HUES64 (cell line): Measurements from ENCODE around the gene HSCB.
"Not testable (repeated sequence)": the region's sequence is repeated elsewhere in the genome, so short reads cannot be mapped to it uniquely, and the experiment has no call there.

Experiments used
- H3K27ac ChIP-seq: 2 replicates; pipeline ENCODE4 v1.7.0; 2013; ENCODE audit warnings: low read depth, low read length, inconsistent platforms
- H3K27me3 ChIP-seq: 2 replicates; pipeline ENCODE4 v1.6.1; 2013; ENCODE audit warnings: mild to moderate bottlenecking, low read length; ENCODE audit not compliant: insufficient read depth
- H3K36me3 ChIP-seq: 2 replicates; pipeline ENCODE4 v1.6.1; 2013; ENCODE audit warnings: mild to moderate bottlenecking, low read length; ENCODE audit not compliant: insufficient read depth
- H3K4me1 ChIP-seq: 2 replicates; pipeline ENCODE4 v1.6.1; 2013; ENCODE audit warnings: mild to moderate bottlenecking, low read length, moderate library complexity; ENCODE audit not compliant: insufficient read depth
- H3K4me3 ChIP-seq: 2 replicates; pipeline ENCODE4 v1.5.1; 2013; ENCODE audit warnings: mild to moderate bottlenecking, low read length, moderate library complexity
- H3K9ac ChIP-seq: 2 replicates; pipeline ENCODE4 v1.6.1; 2013; ENCODE audit warnings: mild to moderate bottlenecking, low read depth, low read length
- H3K9me3 ChIP-seq: 2 replicates; pipeline ENCODE4 v1.6.1; 2013; ENCODE audit warnings: low read depth, low read length; ENCODE audit not compliant: insufficient read depth
- WGBS: fragments of 150-250, 120-280 bp; methylation state at CpG from one replicate; pipeline ENCODE4 v1.1.7; 2013; ENCODE audit warnings: missing lambda C conversion rate; 5-methylcytosine and 5-hydroxymethylcytosine counted together

HSCB gene

GRCh38 chr22:28715611-28716010 is 26.2 kb upstream of the HSCB start:
- Histone ChIP-seq H3K27me3 (no peaks in the 10 kb centered on the region), H3K27ac (no peak overlapping the region)

GRCh38 chr22:28716686-28717085 is 25.2 kb upstream of the HSCB start:
- Histone ChIP-seq H3K27ac (no peak overlapping the region), H3K9me3 (no peaks in the 10 kb centered on the region), H3K27me3 (no peaks in the 10 kb centered on the region), H3K9ac (no peak overlapping the region), H3K36me3 (peaks cover 67% of the 10 kb centered on the region), H3K4me3 (no peak overlapping the region), H3K4me1 (no peaks in the 10 kb centered on the region)
- 100% methylated on average over 3 of the region's 3 CpGs for WGBS

More at GRCh38 chr22:28715611-28716010, 26.2 kb upstream of the HSCB start:
- no peak overlapping the region for H3K9ac ChIP-seq
- H3K36me3 ChIP-seq: peaks cover 69% of the 10 kb centered on the region
- WGBS: 95% methylated on average over 7 of the region's 7 CpGs
- H3K4me1 ChIP-seq: no peaks in the 10 kb centered on the region
- H3K4me3 ChIP-seq: no peak overlapping the region
- no peaks in the 10 kb centered on the region for H3K9me3 ChIP-seq

GRCh38 chr22:28718044-28718443 is 23.8 kb upstream of the HSCB start:
- H3K4me1 ChIP-seq: no peaks in the 10 kb centered on the region
- no peak overlapping the region for H3K9ac ChIP-seq
- H3K4me3 ChIP-seq: no peak overlapping the region
- 100% methylated on average over 3 of the region's 3 CpGs for WGBS
- no peaks in the 10 kb centered on the region for H3K27me3 ChIP-seq
- H3K36me3 ChIP-seq: peaks cover 68% of the 10 kb centered on the region
- no peak overlapping the region for H3K27ac ChIP-seq
- no peaks in the 10 kb centered on the region for H3K9me3 ChIP-seq

GRCh38 chr22:28728002-28728401 is 13.8 kb upstream of the HSCB start:
- Histone ChIP-seq H3K27ac (no peak overlapping the region), H3K36me3 (peaks cover 64% of the 10 kb centered on the region), H3K4me1 (no peaks in the 10 kb centered on the region), H3K4me3 (no peak overlapping the region), H3K9ac (no peak overlapping the region), H3K27me3 (no peaks in the 10 kb centered on the region), H3K9me3 (no peaks in the 10 kb centered on the region)
- WGBS: 91% methylated on average over 1 of the region's 1 CpG

- Histone ChIP-seq H3K9ac (no peak overlapping the region), H3K4me3 (no peak overlapping the region), H3K9me3 (no peaks in the 10 kb centered on the region), H3K4me1 (no peaks in the 10 kb centered on the region), H3K36me3 (peaks cover 67% of the 10 kb centered on the region), H3K27ac (no peak overlapping the region), H3K27me3 (no peaks in the 10 kb centered on the region)
- WGBS: 95% methylated on average over 9 of the region's 10 CpGs
These were observed 13.1 kb upstream of the HSCB start for GRCh38 chr22:28728621-28729313.

GRCh38 chr22:28730179-28730578 is 11.7 kb upstream of the HSCB start:
- H3K27me3 ChIP-seq: no peaks in the 10 kb centered on the region
- no peaks in the 10 kb centered on the region for H3K9me3 ChIP-seq
- no peak overlapping the region for H3K27ac ChIP-seq
- H3K4me3 ChIP-seq: no peak overlapping the region
- H3K4me1 ChIP-seq: no peaks in the 10 kb centered on the region
- WGBS: 90% methylated on average over 3 of the region's 3 CpGs
- peaks cover 62% of the 10 kb centered on the region for H3K36me3 ChIP-seq
- H3K9ac ChIP-seq: no peak overlapping the region

GRCh38 chr22:28734393-28734792 is 7.4 kb upstream of the HSCB start:
- Histone ChIP-seq H3K9me3 (no peaks in the 10 kb centered on the region), H3K27ac (peak overlapping the region; percentile 4; the same call in 1 of the 2 replicates), H3K27me3 (no peaks in the 10 kb centered on the region), H3K4me3 (no peak overlapping the region), H3K36me3 (peaks cover 34% of the 10 kb centered on the region), H3K4me1 (peaks cover 26% of the 10 kb centered on the region), H3K9ac (no peak overlapping the region)
- 90% methylated on average over 6 of the region's 6 CpGs for WGBS

- peaks cover 28% of the 10 kb centered on the region for H3K36me3 ChIP-seq
- H3K9ac ChIP-seq: peak overlapping the region; percentile 16; the same call in 1 of the 2 replicates
- H3K4me1 ChIP-seq: peaks cover 26% of the 10 kb centered on the region
- H3K27ac ChIP-seq: peak overlapping the region; percentile 78
- 46% methylated on average over 7 of the region's 7 CpGs for WGBS
- no peaks in the 10 kb centered on the region for H3K9me3 ChIP-seq
- H3K27me3 ChIP-seq: no peaks in the 10 kb centered on the region
- peak overlapping the region; percentile 11; the same call in 1 of the 2 replicates for H3K4me3 ChIP-seq
These were observed 5.3 kb upstream of the HSCB start for GRCh38 chr22:28736301-28737155.

GRCh38 chr22:28737701-28738100 is 4.1 kb upstream of the HSCB start:
- H3K9ac ChIP-seq: no peak overlapping the region
- no peaks in the 10 kb centered on the region for H3K27me3 ChIP-seq
- peaks cover 22% of the 10 kb centered on the region for H3K36me3 ChIP-seq
- 93% methylated on average over 3 of the region's 3 CpGs for WGBS
- H3K27ac ChIP-seq: no peak overlapping the region
- peaks cover 26% of the 10 kb centered on the region for H3K4me1 ChIP-seq
- H3K9me3 ChIP-seq: no peaks in the 10 kb centered on the region
- no peak overlapping the region for H3K4me3 ChIP-seq

- not testable (repeated sequence) for H3K27ac ChIP-seq, H3K4me3 ChIP-seq, H3K9ac ChIP-seq, H3K27me3 ChIP-seq, H3K9me3 ChIP-seq
- WGBS: 94% methylated on average over 8 of the region's 8 CpGs
- Histone ChIP-seq H3K4me1 (peaks cover 31% of the 10 kb centered on the region), H3K36me3 (peaks cover 15% of the 10 kb centered on the region)
These were observed 3.0 kb upstream of the HSCB start for GRCh38 chr22:28738876-28739275.

GRCh38 chr22:28741200-28741784 is 547 bp upstream of the HSCB start:
- H3K9me3 ChIP-seq: no peaks in the 10 kb centered on the region
- H3K36me3 ChIP-seq: peaks cover 30% of the 10 kb centered on the region
- peak overlapping the region; percentile 80 for H3K4me3 ChIP-seq
- peak overlapping the region; percentile 80 for H3K9ac ChIP-seq
- 17% methylated on average over 17 of the region's 18 CpGs for WGBS
- H3K27ac ChIP-seq: peak overlapping the region; percentile 74
- peaks cover 26% of the 10 kb centered on the region for H3K4me1 ChIP-seq
- no peaks in the 10 kb centered on the region for H3K27me3 ChIP-seq
